ENCODE measurements around the gene SLC2A6.

Gene SLC2A6

GRCh38 chr9:133470427-133470924, 8.4 kb downstream of the SLC2A6 start:
- no peak overlapping the region for H3K4me3 ChIP-seq (ENCODE audit: low read length)
- DNase-seq (ENCODE audit: low read depth), result no peak
- no peak for TF ChIP-seq CTCF (IDR thresholded peaks at IDR 0.05; ENCODE audit: insufficient read depth, low read depth, low read length, missing control alignments)

- no peak for TF ChIP-seq CTCF (IDR thresholded peaks at IDR 0.05; ENCODE audit: insufficient read depth, low read depth, low read length, missing control alignments)
- DNase-seq (ENCODE audit: low read depth), result no peak
- H3K4me3 ChIP-seq (ENCODE audit: low read length), result no peak overlapping the region
Measured at GRCh38 chr9:133468777-133469421, 10.0 kb downstream of the SLC2A6 start.

GRCh38 chr9:133468374-133468773, 10.5 kb downstream of the SLC2A6 start:
- H3K4me3 ChIP-seq (ENCODE audit: low read length), result no peak overlapping the region
- no peak for TF ChIP-seq CTCF (IDR thresholded peaks at IDR 0.05; ENCODE audit: insufficient read depth, low read depth, low read length, missing control alignments)
- no peak for DNase-seq (ENCODE audit: low read depth)

- no peak for DNase-seq (ENCODE audit: low read depth)
- no peak for TF ChIP-seq CTCF (IDR thresholded peaks at IDR 0.05; ENCODE audit: insufficient read depth, low read depth, low read length, missing control alignments)
- no peak overlapping the region for H3K4me3 ChIP-seq (ENCODE audit: low read length)
Measured at GRCh38 chr9:133467101-133467500, 11.8 kb downstream of the SLC2A6 start.

- no peak for DNase-seq (ENCODE audit: low read depth)
- H3K4me3 ChIP-seq (ENCODE audit: low read length), result no peak overlapping the region
- no peak for TF ChIP-seq CTCF (IDR thresholded peaks at IDR 0.05; ENCODE audit: insufficient read depth, low read depth, low read length, missing control alignments)
Measured at GRCh38 chr9:133465984-133466383, 12.9 kb downstream of the SLC2A6 start.

GRCh38 chr9:133464638-133465037, 14.3 kb downstream of the SLC2A6 start:
- no peak for DNase-seq (ENCODE audit: low read depth)
- H3K4me3 ChIP-seq (ENCODE audit: low read length), result no peak overlapping the region
- no peak for TF ChIP-seq CTCF (IDR thresholded peaks at IDR 0.05; ENCODE audit: insufficient read depth, low read depth, low read length, missing control alignments)

Measured in epithelial cell of esophagus (primary cell).